ENCODE data around the gene IPMK.

The IPMK gene

DNA sequence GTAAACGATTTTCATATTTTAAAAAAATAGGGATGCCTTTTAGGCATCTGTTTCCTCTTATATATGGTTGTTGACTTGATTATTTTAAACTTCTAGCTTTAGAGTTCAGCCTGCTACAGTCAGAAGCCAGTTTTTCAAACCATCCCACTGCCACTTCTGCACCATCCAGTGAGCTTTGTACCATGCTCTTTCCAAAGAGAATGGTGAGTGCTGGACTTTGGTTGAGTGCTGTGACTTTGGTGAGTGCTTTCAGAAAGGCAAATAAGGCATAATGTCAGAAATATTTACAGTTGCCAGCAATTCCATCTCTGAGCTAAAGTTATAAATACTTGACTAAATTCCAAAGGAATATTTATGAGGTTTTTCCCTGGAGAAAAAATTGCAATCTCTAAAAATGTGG is 117.4 kb downstream of the IPMK start:
- no peaks in the 10 kb centered on the region for H3K27me3 ChIP-seq (ENCODE audit: low read depth, low read length)
- no peaks in the 10 kb centered on the region for H3K4me1 ChIP-seq (ENCODE audit: control insufficient read depth in 1 of 2, insufficient read depth in 2 of 2, low read length in 2 of 2)
- H3K4me3 ChIP-seq (ENCODE audit: low read depth in 1 of 2, low read length in 2 of 2), result no peak overlapping the region
- no peaks in the 10 kb centered on the region for H3K36me3 ChIP-seq (ENCODE audit: control insufficient read depth in 1 of 2, insufficient read depth in 2 of 2, low read length in 2 of 2)
- no peak overlapping the region for H3K27ac ChIP-seq (ENCODE audit: low read length)
- H3K9me3 ChIP-seq (ENCODE audit: control insufficient read depth in 1 of 2, low read length in 2 of 2), result no peaks in the 10 kb centered on the region

DNA sequence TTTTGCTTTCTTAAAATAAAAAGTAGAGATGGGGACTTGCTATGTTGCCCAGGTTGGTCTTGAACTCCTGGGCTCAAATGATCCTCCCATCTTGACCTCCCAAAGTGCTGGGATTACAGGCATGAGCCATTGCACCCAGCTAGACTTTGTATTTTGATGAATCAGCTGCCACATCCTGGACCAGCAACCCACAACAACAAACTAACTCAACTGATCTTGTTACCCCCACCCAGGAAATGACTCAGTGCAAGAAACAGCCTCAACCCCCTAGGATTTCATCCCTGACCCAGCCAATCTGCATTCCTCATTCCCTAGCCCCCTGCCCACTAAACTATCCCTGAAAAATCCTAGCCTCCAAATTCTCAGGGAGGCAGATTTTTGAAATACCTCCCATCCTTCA is 123.8 kb downstream of the IPMK start:
- Histone ChIP-seq H3K27ac (ENCODE audit: low read length) (no peak overlapping the region), H3K9me3 (ENCODE audit: control insufficient read depth in 1 of 2, low read length in 2 of 2) (no peaks in the 10 kb centered on the region), H3K4me1 (ENCODE audit: control insufficient read depth in 1 of 2, insufficient read depth in 2 of 2, low read length in 2 of 2) (no peaks in the 10 kb centered on the region), H3K27me3 (ENCODE audit: low read depth, low read length) (no peaks in the 10 kb centered on the region), H3K4me3 (ENCODE audit: low read depth in 1 of 2, low read length in 2 of 2) (no peak overlapping the region), H3K36me3 (ENCODE audit: control insufficient read depth in 1 of 2, insufficient read depth in 2 of 2, low read length in 2 of 2) (no peaks in the 10 kb centered on the region)

Measured in muscle layer of duodenum (tissue), 2 donors.